CD4-positive, alpha-beta T cell treated with Interleukin-10 for 1 hour (primary cell): ENCODE results near the gene ST6GAL1.
"Not testable (repeated sequence)": the region's sequence is repeated elsewhere in the genome, so short reads cannot be mapped to it uniquely, and the experiment has no call there.

Experiments used
- DNase-seq: peaks from one replicate; pipeline ENCODE4 v3.0.0-alpha.2; 2020

ST6GAL1 gene

DNA sequence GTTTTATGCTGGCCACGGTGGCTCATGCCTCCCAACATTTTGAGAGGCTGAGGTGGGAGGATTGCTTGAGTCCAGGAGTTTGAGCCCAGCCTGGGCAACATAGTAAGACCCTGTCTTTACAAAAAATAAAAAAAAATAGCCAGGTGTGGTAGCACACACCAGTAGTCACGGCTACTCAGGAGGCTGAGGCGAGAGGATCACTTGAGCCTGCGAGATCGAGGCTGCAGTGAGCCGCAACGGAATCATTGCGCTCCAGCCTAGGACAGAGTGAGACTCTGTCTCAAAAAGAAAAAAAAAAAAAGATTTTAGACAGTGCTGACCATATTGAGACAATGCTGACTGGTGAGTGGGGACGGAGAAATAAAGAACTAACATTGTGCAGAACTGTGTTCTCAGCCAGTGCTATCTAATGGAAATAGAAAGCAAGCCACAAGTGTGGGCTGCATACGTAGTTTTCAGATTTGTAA is 67.2 kb downstream of the ST6GAL1 start:
- no peak for DNase-seq

DNA sequence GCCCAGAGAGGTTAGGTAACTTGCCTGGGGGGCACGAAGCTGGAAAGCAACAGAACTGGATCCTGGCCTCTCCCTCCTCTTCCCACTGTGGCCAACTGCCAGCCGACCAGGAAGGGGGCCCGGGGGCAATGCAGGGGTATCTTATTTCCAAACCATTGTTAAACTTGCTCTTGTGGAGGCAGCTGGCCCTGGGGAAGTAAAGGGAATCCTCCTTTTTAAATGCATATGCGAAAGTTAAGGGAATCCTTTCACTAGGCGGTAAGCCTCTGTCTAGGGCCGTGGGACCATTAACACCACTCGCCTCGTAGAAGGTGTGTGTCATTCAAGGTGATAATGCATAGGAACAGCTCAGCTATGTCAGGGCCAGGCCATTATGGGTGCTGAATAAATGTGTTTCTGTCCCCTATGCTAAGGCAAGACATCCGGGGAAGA is 68.6 kb downstream of the ST6GAL1 start:
- no peak for DNase-seq

DNA sequence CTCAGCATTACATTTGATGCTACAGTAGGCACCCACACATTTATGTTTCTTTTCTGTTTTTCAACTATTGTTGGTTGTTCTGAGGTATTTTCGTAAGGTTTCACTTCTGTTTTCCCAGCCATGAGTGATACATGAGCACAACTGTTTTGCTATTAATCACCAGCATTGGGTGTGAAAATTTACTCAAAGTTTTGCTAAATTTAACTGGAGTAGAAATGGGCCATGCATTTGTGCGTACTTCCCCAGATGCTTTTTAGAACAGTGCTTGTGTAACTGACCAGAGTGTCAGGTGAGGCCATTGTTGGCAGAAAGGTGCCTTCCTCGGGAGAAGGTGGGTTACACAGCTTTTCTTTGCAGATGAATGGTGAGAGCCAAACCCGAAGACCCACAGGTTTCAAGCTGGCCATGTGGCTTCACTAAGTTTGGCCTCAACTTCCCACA is 70.4 kb downstream of the ST6GAL1 start:
- peak; percentile 13 for DNase-seq

DNA sequence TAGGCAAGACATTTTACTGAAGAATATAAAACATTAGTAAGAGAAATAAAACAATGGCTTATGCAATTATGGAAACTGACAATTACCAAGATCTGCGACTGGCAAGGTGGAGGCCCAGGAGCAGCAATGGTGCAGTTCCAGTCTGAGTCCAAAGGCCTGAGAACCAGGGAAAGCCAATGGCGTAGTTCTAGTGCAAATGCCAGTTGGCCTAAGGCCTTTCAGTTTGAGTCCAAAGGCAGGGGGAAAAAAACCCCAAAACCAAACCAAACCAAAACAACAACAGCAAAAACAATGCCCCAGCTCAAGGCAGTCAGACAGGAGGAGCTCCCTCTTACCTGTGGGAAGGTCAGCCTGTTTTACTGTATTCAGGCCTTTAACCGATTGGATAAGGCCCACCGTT is 72.6 kb downstream of the ST6GAL1 start:
- DNase-seq: no peak

DNA sequence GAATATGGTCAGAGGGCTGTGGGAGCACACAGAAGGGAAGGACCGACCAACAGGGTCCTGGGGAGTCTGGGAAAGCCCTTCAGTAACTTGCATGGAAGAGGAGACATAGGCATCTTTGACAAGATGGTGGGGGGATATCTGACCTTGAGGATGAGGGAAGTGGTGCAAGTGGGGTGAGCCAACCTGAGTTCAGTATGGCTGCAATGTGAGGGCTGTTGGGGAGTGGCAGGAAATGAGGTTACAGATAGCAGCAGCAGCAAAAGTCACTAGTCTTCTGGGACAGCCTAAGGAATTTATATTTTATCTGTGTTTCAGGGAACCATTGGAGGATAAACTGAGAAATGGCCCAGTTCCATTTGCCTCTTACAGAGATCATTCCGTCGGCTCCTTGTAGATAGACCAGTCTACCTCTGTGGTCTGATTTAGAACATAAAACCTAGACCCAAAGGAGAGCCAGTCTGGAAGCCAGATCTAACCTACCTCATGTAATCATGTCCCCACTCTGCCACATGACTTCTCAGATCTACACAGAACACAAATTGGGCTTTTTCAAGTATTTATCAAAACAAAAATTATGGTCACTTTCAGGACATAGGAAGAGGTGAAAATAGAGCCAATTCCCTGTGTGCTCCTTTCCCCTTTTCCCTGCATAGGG is 75.6 kb downstream of the ST6GAL1 start:
- no peak for DNase-seq

DNA sequence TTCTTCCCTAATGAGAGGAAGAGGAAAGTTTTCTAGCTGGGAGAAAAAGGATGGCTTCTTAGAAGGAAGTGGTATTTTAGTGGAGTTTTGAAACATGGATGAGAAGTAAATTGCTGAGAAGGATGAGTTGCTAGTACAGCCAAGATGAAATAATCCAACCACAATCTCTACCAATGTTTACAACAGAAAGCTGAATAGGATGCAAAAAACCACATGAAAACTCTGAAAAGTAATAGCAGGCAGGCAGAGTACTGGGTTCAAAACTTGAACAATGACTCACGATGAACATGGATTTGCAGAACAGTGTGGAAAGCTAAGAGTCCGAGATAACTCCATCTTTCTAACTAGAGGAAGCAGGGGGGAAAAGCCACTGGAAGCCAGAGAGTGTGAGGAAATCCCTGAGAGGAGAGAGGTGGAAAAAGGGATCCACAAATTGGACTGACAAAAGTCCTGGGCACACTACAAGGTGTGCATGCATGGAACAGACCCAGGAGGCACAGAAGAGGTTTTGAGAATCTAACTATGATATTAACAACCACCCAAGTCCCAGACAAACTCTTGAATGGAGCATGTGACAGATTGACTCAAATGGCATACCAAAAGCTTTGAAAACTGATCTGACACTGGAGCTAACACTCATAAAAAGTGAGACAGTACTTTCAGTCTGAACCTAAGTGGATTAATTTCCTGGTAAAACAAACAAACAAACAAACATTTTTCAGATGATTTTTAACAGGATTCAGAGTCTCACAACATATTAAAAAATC is 76.7 kb downstream of the ST6GAL1 start:
- DNase-seq: no peak

DNA sequence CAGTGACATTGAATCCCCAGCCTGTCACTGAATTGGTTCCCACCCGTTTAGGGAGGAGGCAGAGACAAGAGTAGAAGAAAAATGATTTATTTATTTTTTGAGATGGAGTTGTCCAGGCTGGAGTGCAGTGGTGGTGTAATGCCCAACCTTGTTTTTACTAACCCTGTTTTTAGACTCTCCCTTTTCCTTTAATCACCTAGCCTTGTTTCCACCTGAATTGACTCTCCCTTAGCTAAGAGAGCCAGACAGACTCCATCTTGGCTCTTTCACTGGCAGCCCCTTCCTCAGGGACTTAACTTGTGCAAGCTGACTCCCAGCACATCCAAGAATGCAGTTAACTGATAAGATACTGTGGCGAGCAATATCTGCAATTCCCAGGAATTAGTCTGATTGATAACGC is 80.1 kb downstream of the ST6GAL1 start:
- not testable (repeated sequence) for DNase-seq

DNA sequence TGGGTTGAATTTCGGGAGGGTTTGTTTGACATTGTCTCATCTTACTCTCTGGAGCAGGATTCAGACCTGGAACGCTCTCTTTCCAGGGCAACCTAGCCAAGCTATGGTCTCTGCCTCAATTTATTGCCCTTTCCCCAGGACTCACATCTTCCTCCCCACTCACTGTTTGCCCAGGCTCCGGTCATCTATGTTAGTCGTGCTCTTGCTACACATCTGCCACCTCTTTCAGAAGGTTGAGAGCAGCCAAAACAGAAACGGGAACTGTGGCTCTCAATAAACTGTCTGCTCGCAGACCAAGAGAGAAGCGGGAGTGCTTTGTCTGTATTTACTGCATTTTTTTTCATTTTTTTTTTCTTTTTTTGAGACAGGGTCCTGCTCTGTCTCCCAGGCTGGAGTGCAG is 81.6 kb downstream of the ST6GAL1 start:
- no peak for DNase-seq

DNA sequence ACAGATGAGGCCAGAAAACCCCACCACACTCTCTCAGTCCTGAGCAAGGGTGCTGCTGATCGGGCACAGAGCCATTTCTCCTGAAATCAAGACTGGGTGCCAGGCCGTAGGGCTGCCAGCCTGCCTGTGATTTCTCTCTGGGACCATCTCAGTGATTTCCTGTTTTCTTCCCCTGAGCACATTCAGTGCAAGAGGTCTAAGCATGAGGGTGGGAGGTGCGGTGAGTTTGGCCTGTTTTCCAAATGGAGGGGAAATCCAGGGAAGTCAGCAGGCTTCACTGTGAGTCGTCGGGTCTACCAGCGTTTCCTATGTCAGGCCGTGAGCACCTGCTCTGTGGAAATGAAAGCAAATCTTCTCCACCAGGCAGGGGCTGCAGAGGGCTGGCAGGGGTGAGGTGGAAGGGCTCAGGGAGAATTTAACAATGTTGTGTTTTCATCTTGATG is 82.3 kb downstream of the ST6GAL1 start:
- DNase-seq: peak; percentile 51

DNA sequence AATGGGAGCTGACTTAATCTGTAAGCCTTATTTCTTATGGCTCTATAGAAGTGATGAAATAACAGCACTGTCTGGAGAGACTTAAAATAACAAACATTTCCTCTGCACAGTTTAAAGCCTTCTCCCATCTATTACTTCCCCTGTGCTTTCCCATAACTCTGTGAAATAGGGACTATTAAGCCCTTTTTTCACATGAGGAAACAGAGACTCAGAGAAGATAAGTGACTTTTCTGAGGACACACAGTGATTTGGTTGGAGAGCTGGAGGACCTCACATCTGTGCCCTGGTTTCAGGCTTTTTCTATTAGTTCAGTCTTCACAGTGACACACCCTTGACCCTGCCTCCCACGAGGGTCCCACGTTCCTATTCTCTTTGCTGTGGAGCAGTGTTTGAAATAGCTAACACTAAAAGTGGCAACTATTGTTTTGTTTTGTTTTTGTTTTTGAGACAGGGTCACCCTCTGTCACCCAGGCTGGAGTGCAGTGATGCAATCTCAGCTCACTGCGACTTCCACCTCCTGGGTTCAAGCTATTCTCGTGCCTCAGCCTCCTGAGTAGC is 82.9 kb downstream of the ST6GAL1 start:
- DNase-seq: no peak

DNA sequence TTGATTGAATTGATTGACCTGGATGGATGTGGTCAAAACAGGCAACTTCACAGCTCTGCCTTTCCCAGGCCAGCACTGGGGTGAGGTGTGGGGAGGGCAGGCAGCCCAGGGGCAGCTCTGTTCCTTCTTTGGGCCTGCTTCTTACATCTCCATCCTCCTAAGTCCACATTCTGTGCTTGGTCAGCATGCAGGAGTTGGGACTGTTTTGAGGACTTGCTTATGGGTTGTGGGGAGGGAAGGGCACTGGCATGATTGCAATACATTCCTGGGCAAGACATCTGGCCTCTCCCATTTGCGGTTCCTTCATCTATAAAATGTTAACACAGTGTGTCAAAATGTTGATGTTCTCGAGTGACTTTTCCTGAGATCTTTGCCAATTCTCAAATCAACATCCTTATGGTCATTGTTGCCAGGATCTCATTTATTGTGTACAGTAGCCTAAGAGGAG is 84.1 kb downstream of the ST6GAL1 start:
- no peak for DNase-seq

DNA sequence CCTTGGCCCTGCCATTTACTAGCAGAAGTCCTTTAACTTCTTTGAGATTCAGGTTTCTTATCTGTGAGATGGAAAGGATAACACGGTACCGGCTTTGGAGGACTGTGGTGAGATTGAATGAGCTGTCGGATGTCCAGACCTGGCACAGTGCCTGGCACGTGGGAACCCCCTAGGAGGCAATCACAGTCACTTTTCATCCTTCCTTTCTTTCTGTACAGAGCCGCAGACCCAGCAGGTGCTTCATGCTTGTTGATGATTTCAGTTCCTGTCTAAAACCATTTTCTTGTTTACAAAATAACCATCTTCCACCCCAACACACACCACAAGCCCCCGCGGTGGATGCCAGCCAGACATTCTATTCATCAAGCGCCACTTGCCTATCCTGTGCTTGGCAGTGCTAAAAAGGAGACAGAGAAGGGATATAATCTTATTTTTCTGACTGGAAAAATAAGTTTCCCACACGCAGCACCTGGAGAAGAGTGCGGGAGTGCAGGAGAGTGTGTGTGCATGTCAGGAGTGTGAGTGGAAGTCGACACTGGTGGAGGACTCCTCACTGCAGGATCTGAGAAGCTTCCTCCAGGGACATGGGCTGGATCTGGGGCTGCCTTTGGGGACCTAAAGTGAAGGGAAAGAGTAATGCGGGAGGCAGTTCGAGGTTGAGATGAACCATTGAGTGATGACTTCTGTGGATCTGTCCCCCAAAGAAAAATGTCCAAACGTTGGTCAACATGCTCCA is 85.7 kb downstream of the ST6GAL1 start:
- no peak for DNase-seq

DNA sequence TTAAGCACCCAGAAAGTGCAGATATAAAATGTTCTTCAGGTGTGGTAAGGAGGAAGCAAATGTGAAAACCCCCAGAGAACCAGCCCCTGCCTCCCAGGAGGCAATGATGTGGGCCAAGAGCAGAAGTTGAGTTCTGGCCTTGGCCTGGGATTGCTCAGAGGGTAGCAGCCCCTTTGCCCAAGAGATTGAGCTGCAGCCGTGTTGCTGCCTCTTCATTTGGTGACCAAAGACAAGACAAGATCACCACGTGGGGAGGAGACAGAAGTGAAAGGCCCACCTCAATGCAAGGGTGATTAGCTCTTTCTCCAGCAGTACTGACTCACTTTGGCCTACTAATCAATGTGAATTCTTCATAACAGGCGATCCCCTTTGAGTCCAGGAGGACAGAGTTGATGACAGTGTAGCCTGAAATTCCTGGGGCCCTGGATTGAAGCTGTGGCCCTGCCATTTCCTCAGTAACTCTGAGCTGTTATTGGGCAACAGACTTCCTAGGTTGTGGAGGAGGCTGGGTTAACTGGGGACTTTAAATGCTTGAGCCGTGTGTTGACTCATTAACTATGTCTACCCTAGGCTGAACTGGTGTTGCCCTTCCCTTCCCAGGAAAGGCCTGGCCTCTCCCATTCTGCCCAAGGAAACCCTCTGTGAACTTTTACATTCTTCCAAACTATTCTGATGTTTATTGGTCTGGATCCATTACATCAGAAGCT is 86.5 kb downstream of the ST6GAL1 start:
- no peak for DNase-seq

DNA sequence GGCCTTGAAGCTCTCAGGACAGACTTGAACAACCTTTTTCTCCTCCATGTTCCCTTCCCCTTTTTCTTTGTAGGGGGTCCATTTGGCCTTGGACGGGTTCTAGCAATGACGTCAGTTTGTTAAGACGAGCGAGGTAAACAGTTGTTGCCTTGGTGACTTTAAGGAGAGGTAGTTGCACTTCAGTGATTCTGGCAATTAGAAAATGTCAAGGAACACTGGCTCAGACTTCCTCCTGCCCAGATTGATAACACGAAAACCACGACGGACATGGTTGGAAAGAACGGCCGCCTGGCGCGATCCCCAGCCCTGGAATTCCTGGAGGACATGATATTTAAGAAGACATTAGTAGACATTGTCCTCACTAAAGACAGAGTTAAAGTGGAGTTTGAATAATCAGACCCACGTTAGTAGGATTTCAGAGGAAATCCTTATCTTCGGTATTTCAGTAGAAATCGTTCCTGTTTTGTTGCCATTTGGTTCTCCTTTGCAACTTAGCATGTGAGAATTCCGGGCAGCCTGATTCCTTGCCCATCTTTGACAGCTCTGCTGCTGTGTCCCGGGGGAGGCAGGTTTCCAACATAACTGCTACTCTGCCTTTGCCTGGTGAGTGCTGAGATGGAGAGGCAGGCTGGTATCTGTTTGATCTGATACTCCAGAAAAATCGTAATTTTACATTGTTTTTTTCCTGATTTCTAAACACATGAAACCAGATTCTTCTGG is 87.3 kb downstream of the ST6GAL1 start:
- no peak for DNase-seq

DNA sequence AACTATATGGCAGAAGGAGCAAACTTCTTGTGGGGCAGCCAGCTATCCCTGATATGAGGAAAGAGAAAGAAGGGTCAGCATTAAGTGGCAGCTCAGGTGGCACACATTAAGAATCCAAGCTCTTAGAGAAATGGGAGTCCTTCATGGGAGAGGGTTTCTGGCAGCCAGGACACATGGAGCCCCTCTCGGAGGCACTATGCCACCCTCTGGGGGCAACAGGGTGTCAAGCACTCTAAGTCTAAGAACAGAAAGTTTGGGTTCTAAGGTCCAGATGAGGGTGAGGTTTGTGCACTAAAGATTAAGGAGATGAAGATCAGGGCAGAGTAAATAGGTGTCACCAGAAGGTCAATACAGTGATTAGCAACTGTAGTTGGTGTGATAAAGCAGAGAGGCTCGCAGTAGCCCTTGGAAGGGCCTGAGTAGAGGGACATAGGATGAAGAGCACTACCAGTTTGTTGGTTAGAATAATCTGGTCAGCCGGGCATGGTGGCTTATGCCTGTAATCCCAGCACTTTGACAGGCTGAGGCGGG is 89.3 kb downstream of the ST6GAL1 start:
- DNase-seq: no peak

DNA sequence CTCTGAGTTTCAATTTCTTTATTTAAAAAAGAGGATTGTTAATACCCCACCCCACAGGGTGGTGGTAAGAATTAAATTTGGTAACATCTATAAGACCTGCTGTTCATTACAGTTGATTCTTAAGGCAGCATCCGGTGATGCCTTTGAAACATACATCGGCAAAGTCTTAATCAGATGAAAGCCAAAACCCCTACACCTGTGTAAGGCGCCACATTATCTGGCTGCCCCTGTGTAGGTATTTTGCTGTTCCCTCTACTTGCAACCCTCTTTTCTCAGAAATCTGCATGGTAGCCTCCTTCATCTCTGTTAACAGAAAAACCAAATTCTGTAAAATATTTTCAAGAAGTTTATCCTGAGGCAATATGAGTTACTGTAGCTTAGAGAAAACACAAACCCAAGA is 90.0 kb downstream of the ST6GAL1 start:
- DNase-seq: peak; percentile 42

DNA sequence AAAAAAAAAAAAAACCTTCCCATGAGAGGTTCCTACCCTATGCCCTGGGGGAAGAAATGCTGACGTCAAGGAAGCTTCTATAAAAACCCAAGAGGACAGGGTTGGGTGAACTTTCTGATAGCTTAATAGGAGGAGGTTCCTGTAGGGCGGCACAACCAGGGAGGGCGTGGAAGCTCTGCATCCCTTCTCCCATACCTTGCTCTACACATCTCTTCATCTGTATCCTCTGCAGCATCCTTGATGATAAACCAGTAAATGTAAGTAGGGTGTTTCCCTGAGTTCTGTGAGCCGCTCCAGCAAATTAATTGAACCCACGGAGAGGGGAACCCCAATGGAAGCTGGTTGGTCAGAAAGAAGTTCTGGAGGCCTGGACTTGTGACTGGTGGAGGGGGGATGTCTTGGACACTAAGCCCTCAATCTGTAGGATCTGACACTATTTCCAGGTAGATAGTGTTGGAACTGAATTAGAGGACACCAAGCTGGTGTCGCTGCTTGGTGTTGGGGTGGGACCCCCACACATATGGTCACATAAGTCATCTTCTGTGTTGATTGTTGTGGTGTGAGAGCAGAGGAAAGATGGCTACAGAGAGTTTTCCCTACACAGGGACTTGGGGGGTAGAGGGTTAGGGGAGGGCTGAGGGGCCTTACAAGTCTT is 91.5 kb downstream of the ST6GAL1 start:
- no peak for DNase-seq

DNA sequence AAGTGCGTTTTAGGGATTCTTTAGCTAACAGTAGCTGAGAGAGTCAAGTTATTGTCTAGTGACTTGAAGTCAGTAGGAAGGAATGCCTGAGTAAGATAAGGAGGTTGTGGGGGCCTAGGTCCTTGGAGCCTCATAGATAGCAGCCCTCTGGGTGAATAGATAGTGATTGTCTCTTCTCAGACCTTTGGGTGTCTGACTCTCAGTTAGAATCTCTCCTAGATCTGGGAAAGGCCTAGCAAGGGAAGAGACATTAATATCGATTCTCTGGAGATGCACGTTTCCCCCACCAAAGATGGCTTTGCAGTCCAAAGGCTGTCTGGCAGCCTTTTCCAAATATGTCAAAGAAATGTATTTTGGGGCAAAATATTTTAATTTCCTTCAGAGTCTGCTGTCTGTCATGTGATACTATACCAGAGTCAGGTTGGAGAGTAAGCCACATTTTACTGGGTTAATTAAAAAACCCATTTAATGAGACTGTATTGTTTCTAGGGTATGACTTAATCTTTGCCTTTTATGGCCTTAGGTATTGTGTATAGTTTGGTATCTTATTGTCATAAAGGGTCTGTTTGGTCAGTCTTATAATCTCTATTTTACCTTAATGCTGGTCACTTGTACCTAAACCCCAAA is 92.2 kb downstream of the ST6GAL1 start:
- no peak for DNase-seq

DNA sequence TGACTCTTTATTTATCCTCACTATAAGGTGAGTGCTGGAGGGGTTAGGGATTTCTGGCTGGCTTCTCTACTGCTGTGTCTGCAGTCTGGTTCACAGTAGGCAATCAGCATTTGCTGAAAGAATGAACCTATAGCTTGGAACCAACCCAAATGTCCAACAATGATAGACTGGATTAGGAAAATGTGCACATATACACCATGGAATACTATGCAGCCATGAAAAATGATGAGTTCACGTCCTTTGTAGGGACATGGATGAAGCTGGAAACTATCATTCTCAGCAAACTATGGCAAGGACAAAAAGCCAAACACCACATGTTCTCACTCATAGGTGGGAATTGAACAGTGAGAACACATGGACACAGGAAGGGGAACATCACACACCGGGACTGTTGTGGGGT is 93.0 kb downstream of the ST6GAL1 start:
- not testable (repeated sequence) for DNase-seq

DNA sequence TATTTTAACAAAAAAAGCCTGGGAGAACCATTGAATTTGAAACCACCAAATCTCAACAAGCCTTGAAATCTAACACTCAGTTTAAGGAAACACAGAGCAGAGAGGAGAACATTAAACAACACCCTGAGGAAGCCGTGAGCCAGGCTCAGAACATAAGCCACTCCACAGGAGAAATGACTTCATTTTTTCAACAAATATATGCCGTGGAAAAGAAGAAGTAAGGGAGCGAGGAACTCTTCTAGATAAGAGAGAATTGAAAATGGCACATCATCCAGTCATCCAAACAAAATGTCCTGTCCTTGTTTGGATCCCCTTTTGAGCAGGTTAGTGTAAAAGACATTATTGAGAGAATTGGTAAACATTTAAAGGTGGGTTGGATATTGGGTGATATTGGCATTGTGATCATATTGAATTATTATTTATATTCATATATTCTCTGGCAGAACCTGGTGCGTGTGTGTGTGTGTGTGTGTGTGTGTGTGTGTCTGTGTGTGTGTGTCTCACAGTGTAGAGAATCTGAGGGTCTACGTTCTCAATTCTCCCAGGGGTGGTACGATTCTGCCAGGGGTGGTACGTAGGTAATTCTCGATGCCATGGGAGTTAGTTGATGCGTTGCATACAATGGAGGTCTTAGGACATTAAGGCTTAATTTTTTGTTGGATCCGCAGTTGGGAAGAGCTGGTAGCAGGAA is 94.4 kb downstream of the ST6GAL1 start:
- no peak for DNase-seq
